ENCODE data around the gene ASPN. TPM values are rescaled to one million over a fixed set of nuclear protein-coding genes. Genes with fewer than 3 reads are reported as not detected.

ASPN gene
- total and polyA plus RNA-seq, 2 of the 13 experiments (the other 11 are each of a cell fraction or from before 2014, with no cell fraction given), result not detected

DNA sequence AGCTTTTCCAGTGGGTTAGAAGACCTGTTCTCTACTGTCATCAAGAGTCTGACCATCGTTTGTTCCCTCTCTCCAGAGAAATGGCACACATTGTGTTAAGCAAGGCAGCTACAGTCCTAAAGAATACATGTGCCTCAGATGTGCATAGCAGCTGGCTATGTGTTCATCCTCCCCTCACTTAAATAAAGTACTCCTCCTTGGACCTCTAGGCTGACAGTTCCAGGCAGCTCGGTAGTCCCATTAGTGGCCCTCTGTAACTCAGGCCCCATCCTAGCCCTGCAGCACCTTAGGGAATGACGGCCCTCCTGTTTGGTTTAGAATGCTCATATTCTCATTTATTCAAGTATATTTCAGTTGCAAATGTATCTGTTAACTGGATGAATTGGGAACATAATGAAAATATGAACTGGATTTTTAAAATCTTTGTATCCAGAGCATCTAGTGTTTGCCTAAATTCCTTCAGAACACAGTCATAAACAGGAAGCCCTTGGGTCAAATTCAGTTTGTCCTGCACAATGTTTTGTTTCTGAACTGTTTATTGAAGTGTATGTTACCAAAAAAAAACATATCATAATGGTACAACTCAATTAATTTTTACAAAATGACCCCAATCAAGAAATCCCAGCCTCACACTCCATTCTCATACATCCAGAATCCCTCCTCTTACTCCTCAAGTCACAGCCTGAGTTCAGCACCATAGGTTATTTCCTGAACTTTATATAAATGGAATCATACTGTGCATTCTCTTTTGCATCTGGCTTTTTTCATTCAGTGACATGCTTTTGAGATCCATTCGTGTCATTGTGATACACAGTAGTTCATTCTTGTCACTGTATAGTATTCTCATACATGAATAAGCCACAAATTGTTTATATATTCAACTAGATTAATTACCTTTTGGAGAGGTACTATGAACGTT, 1.6 kb upstream of the ASPN start (continued):
- TF ChIP-seq ZFP90 (CRISPR knock-in tag; IDR thresholded peaks at IDR 0.05; ENCODE audit: borderline replicate concordance) (no peak), JARID2 (CRISPR knock-in tag; IDR thresholded peaks at IDR 0.05; ENCODE audit: insufficient replicate concordance) (no peak)

DNA sequence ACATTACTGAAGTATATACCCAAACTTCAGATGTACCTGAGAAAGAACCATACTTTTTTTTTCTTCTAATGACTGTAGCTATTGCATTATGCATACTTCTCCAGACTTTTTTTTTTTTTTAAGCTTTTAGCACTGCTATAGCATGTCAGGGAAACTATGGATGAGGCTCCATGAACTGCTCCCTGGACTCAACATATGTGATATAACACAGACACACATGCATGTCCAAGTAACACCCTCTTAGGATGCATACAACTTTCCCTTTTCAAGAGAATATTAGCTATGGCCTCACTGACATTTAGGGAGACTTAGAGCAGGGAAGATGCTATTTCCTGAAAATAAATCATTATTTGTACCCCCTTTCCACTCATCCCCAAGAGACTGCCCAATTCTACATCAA, 499 bp upstream of the ASPN start:
- ChIA-PET POLR2A (no interaction called here), CTCF (ENCODE audit: low intra/inter-chr PET ratio, low total read pairs) (interaction anchor here (0.6 kb wide), 1 partner anchor 1114 kb away, joined by 3 read pairs; no protein-coding TSS in a partner anchor)
- in situ Hi-C loops (cut with HindIII; ENCODE audit: extremely low pct_ligation_motif_present, low pct_unique_long_range_greater_than_20kb), result no loop called here
- TF ChIP-seq POLR2G (IDR thresholded peaks at IDR 0.05; ENCODE audit: low read depth, low read length), result no peak
- TF ChIP-seq ZNF605 (CRISPR knock-in tag; IDR thresholded peaks at IDR 0.05), result no peak
- TF ChIP-seq, protein P1, sequence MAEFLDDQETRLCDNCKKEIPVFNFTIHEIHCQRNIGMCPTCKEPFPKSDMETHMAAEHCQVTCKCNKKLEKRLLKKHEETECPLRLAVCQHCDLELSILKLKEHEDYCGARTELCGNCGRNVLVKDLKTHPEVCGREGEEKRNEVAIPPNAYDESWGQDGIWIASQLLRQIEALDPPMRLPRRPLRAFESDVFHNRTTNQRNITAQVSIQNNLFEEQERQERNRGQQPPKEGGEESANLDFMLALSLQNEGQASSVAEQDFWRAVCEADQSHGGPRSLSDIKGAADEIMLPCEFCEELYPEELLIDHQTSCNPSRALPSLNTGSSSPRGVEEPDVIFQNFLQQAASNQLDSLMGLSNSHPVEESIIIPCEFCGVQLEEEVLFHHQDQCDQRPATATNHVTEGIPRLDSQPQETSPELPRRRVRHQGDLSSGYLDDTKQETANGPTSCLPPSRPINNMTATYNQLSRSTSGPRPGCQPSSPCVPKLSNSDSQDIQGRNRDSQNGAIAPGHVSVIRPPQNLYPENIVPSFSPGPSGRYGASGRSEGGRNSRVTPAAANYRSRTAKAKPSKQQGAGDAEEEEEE (CRISPR knock-in tag; IDR thresholded peaks at IDR 0.05; ENCODE audit: borderline replicate concordance), result no peak
- no peak for TF ChIP-seq RAD21 (CRISPR knock-in tag; IDR thresholded peaks at IDR 0.05)
- TF ChIP-seq SYNCRIP (IDR thresholded peaks at IDR 0.05; ENCODE audit: insufficient read depth, low read depth, low read length), result no peak
- TF ChIP-seq, protein P2, sequence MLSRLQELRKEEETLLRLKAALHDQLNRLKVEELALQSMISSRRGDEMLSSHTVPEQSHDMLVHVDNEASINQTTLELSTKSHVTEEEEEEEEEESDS (CRISPR knock-in tag; IDR thresholded peaks at IDR 0.05; ENCODE audit: borderline replicate concordance), result no peak
- TF ChIP-seq ZNF556 (CRISPR knock-in tag; IDR thresholded peaks at IDR 0.05; ENCODE audit: borderline replicate concordance), result no peak
- TF ChIP-seq NR2F6 (IDR thresholded peaks at IDR 0.05), result no peak
- no peak for TF ChIP-seq NR2F6 (CRISPR knock-in tag; IDR thresholded peaks at IDR 0.05)
- TF ChIP-seq ZNF839 (CRISPR knock-in tag; IDR thresholded peaks at IDR 0.05; ENCODE audit: borderline replicate concordance), result no peak
- TF ChIP-seq, protein P3, sequence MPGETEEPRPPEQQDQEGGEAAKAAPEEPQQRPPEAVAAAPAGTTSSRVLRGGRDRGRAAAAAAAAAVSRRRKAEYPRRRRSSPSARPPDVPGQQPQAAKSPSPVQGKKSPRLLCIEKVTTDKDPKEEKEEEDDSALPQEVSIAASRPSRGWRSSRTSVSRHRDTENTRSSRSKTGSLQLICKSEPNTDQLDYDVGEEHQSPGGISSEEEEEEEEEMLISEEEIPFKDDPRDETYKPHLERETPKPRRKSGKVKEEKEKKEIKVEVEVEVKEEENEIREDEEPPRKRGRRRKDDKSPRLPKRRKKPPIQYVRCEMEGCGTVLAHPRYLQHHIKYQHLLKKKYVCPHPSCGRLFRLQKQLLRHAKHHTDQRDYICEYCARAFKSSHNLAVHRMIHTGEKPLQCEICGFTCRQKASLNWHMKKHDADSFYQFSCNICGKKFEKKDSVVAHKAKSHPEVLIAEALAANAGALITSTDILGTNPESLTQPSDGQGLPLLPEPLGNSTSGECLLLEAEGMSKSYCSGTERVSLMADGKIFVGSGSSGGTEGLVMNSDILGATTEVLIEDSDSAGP (CRISPR knock-in tag; IDR thresholded peaks at IDR 0.05; ENCODE audit: borderline replicate concordance), result no peak
- TF ChIP-seq ZMAT3 (CRISPR knock-in tag; conservative IDR thresholded peaks at IDR 0.05), result no peak
- no peak for TF ChIP-seq ZNF367 (CRISPR knock-in tag; IDR thresholded peaks at IDR 0.05; ENCODE audit: borderline replicate concordance)
- TF ChIP-seq, protein P4, sequence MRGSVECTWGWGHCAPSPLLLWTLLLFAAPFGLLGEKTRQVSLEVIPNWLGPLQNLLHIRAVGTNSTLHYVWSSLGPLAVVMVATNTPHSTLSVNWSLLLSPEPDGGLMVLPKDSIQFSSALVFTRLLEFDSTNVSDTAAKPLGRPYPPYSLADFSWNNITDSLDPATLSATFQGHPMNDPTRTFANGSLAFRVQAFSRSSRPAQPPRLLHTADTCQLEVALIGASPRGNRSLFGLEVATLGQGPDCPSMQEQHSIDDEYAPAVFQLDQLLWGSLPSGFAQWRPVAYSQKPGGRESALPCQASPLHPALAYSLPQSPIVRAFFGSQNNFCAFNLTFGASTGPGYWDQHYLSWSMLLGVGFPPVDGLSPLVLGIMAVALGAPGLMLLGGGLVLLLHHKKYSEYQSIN (CRISPR knock-in tag; IDR thresholded peaks at IDR 0.05; ENCODE audit: borderline replicate concordance), result no peak
- TF ChIP-seq PAWR (CRISPR knock-in tag; IDR thresholded peaks at IDR 0.05; ENCODE audit: borderline replicate concordance), result no peak
- TF ChIP-seq JARID2 (CRISPR knock-in tag; IDR thresholded peaks at IDR 0.05; ENCODE audit: insufficient replicate concordance), result no peak

More for the DNA sequence above, 499 bp upstream of the ASPN start:
- no peaks in the 10 kb centered on the region for H3K27me3 ChIP-seq (ENCODE audit: control insufficient read depth in 1 of 2, insufficient read depth in 2 of 2, low read length in 2 of 2)
- H4K20me1 ChIP-seq (ENCODE audit: insufficient read depth, low read length), result no peaks in the 10 kb centered on the region
- no peaks in the 10 kb centered on the region for H3K9me3 ChIP-seq (ENCODE audit: low read length)
- no peak for FAIRE-seq
- H3K9ac ChIP-seq (ENCODE audit: insufficient read depth, low read depth, low read length), result no peak overlapping the region
- H2AFZ ChIP-seq (ENCODE audit: low read length), result no peak overlapping the region
- H3K79me2 ChIP-seq (ENCODE audit: insufficient read depth, low read length), result no peaks in the 10 kb centered on the region
- H3K27ac ChIP-seq (ENCODE audit: extremely low read length, insufficient read depth, low read length), result no peak overlapping the region
- no peak overlapping the region for H3K4me2 ChIP-seq (ENCODE audit: low read depth, low read length)
- H3K36me3 ChIP-seq (replicated peaks in 1 of 2; ENCODE audit: control insufficient read depth in 1 of 2, insufficient read depth in 2 of 2, low read length in 2 of 2), result no peaks in the 10 kb centered on the region
- no peak for ATAC-seq
- H3K4me3 ChIP-seq (replicated peaks in 1 of 3; ENCODE audit: insufficient read depth in 1 of 3, low read depth in 2 of 3, low read length in 3 of 3), result no peak overlapping the region
- intact Hi-C loops (cut with micrococcal nuclease; ENCODE audit: unreplicated experiment), result no loop called here
- BruUV-seq (replicated peaks), result no TSS peak
- peaks cover 13% of the 10 kb centered on the region for H3K4me1 ChIP-seq (ENCODE audit: insufficient read depth, low read length)
- no peak for DNase-seq (ENCODE audit: low spot score)

Measured in HepG2 (cell line).